Endothelial cell of umbilical vein (primary cell): Measurements from ENCODE around the gene SKAP1. TPM values are rescaled to one million over a fixed set of nuclear protein-coding genes. Genes with fewer than 3 reads are reported as not detected.

ENCODE experiments used
- BruUV-seq: library from RNA; stranded (reverse); fragments of 400-500 nt; replicated peaks from 2 replicates; lab custom pipeline; 2021; lab: Mats Ljungman, UMichigan
- CTCF ChIA-PET: fragments of 300-600, 350-600 bp; sonication (Branson Sonifier 250); formaldehyde crosslinking; loops from one replicate; lab custom pipeline; 2021; ENCODE audit warnings: antibody characterized with exemption, inconsistent platforms; lab: Charles Lee
- POLR2A ChIA-PET: fragments of 300-600, 350-600 bp; sonication (Branson Sonifier 250); formaldehyde crosslinking; loops from one replicate; lab custom pipeline; 2021; ENCODE audit warnings: antibody characterized with exemption, inconsistent platforms; lab: Charles Lee
- DNase-seq: peaks from one replicate; pipeline ENCODE4 v3.0.0-alpha.2; 2011; ENCODE audit warnings: low read depth, low spot score
- FAIRE-seq: peaks from 2 replicates; lab custom pipeline; 2011; peaks lifted over from hg19 to GRCh38; lab: Jason Lieb, UNC
- H2AFZ ChIP-seq: 2 replicates; pipeline ENCODE4 v1.6.0; 2012; ENCODE audit warnings: low read depth, low read length, control low read depth, inconsistent platforms
- H3K27ac ChIP-seq: 2 replicates; pipeline ENCODE4 v1.5.1; 2011; ENCODE audit warnings: low read depth, mild to moderate bottlenecking, control low read depth, low read length, moderate library complexity; ENCODE audit not compliant: insufficient read depth
- H3K27me3 ChIP-seq, 2 experiments: 2 replicates each; pipeline versions ENCODE4 v1.6.0 to v1.6.1; 2011; ENCODE audit warnings: low read length in 2 of 2, mixed read lengths in 1 of 2; ENCODE audit not compliant: control insufficient read depth in 2 of 2, insufficient read depth in 2 of 2
- H3K36me3 ChIP-seq, 2 experiments: 2 replicates in 1 of 2; 3 replicates in 1 of 2; pipeline ENCODE4 v1.5.1; 2011; ENCODE audit warnings: low read length in 2 of 2, mild to moderate bottlenecking in 1 of 2, moderate library complexity in 1 of 2; ENCODE audit not compliant: control insufficient read depth in 2 of 2, insufficient read depth in 2 of 2; ENCODE audit errors: extremely low read depth in 1 of 2
- H3K4me1 ChIP-seq: 3 replicates; pipeline ENCODE4 v1.5.1; 2011; ENCODE audit warnings: mild to moderate bottlenecking, low read length; ENCODE audit not compliant: control insufficient read depth, insufficient read depth; ENCODE audit errors: extremely low read depth
- H3K4me2 ChIP-seq: 2 replicates; pipeline ENCODE4 v1.6.1; 2011; ENCODE audit warnings: low read length, control low read depth, mixed read lengths; ENCODE audit not compliant: insufficient read depth
- H3K4me3 ChIP-seq, 3 experiments: fragments of 200-600 bp in 1 of 3; sonication (generic), shearing (Covaris generic) in 1 of 3; replicated peaks in 1 of 3; 2 replicates each; pipeline ENCODE4 v1.5.1; 2011 to 2016; ENCODE audit warnings: control low read depth in 3 of 3, low read length in 3 of 3, mild to moderate bottlenecking in 2 of 3, inconsistent platforms in 1 of 3, low read depth in 1 of 3, moderate library complexity in 1 of 3; ENCODE audit not compliant: insufficient read depth in 1 of 3
- H3K79me2 ChIP-seq: 2 replicates; pipeline ENCODE4 v1.6.0; 2012; ENCODE audit warnings: low read length, inconsistent platforms; ENCODE audit not compliant: control insufficient read depth, insufficient read depth
- H3K9ac ChIP-seq: replicated peaks from 2 replicates; pipeline ENCODE3; 2011; ENCODE audit warnings: low read length, control low read depth; ENCODE audit not compliant: insufficient read depth; ENCODE audit errors: extremely low read depth
- H3K9me1 ChIP-seq: replicated peaks from 3 replicates; pipeline ENCODE4 v1.6.0; 2011; ENCODE audit warnings: mild to moderate bottlenecking, low read length; ENCODE audit not compliant: control insufficient read depth, insufficient read depth; ENCODE audit errors: extremely low read depth
- H3K9me3 ChIP-seq: replicated peaks from 2 replicates; pipeline ENCODE4 v1.5.1; 2012; ENCODE audit warnings: low read length, inconsistent platforms; ENCODE audit not compliant: control insufficient read depth, insufficient read depth
- H4K20me1 ChIP-seq: replicated peaks from 2 replicates; pipeline ENCODE3; 2011; ENCODE audit warnings: mild to moderate bottlenecking, low read length; ENCODE audit not compliant: control insufficient read depth, insufficient read depth; ENCODE audit errors: extremely low read depth
- CTCF ChIP-seq, 2 donors: IDR thresholded peaks; 1 replicate in 1 of 2; 2 replicates in 1 of 2; pipeline ENCODE4 v1.5.1; 2011; ENCODE audit warnings: low read length in 2 of 2, mild to moderate bottlenecking in 2 of 2, moderate library complexity in 2 of 2, control low read depth in 1 of 2, inconsistent platforms in 1 of 2, low read depth in 1 of 2; ENCODE audit not compliant: insufficient read depth in 1 of 2; ENCODE audit errors: extremely low read depth in 1 of 2
- EZH2 ChIP-seq: IDR thresholded peaks from 2 replicates; pipeline ENCODE4 v1.6.1; 2012; ENCODE audit warnings: borderline replicate concordance, low read depth, mild to moderate bottlenecking, moderate library complexity, low read length, inconsistent platforms; ENCODE audit not compliant: severe bottlenecking
- FOS ChIP-seq: IDR thresholded peaks from 2 replicates; pipeline ENCODE4 v1.6.1; 2011; ENCODE audit warnings: mild to moderate bottlenecking, low read length, moderate library complexity, borderline replicate concordance; ENCODE audit not compliant: insufficient read depth
- GATA2 ChIP-seq: IDR thresholded peaks from 2 replicates; pipeline ENCODE4 v1.7.0; 2011; ENCODE audit warnings: low read depth, mild to moderate bottlenecking, moderate library complexity, mixed read lengths, low read length; ENCODE audit not compliant: insufficient read length, insufficient read depth
- JUN ChIP-seq: IDR thresholded peaks from 2 replicates; pipeline ENCODE4 v1.6.1; 2011; ENCODE audit warnings: borderline replicate concordance, low read depth; ENCODE audit not compliant: insufficient read length, insufficient read depth
- MAX ChIP-seq: IDR thresholded peaks from 2 replicates; pipeline ENCODE4 v1.6.1; 2011; ENCODE audit not compliant: insufficient read depth, insufficient read length
- MYC ChIP-seq: IDR thresholded peaks from one replicate; pipeline ENCODE4 v1.6.1; 2011; ENCODE audit warnings: mild to moderate bottlenecking, low read depth, low read length
- POLR2A ChIP-seq: IDR thresholded peaks from 2 replicates; pipeline ENCODE4 v1.6.1; 2012; ENCODE audit warnings: low read depth, mild to moderate bottlenecking, control low read depth, low read length
- POLR2AphosphoS5 ChIP-seq: IDR thresholded peaks from 2 replicates; pipeline ENCODE4 v1.6.1; 2012; ENCODE audit warnings: low read depth, mild to moderate bottlenecking, control low read depth, low read length, moderate library complexity; ENCODE audit not compliant: insufficient read depth
- dilution Hi-C: fragments of 300-500 bp; cut with MboI; formaldehyde crosslinking; loops from one replicate; pipeline ENCODE4 v1.15.0; 2019; ENCODE audit warnings: low sequenced_read_pairs; ENCODE audit not compliant: extremely low pct_ligation_motif_present
- intact Hi-C: fragments of 100-400 bp; cut with micrococcal nuclease; formaldehyde crosslinking; loops from one replicate; pipeline ENCODE4 v1.10.0; 2022
- polyA plus RNA-seq, 4 experiments: library from polyadenylated mRNA; depleted of rRNA in 3 of 4; stranded (reverse) in 3 of 4; unstranded in 1 of 4; fragments of >200 nt; gene quantifications; 2 replicates each; pipeline versions ENCODE4 v1.2.1 to v1.2.3, GENCODE V29; 2011 to 2012; ENCODE audit warnings: missing spikeins in 1 of 4
- total RNA-seq: library from RNA; stranded (reverse); gene quantifications from 2 replicates; pipeline ENCODE4 v1.2.3, GENCODE V29; 2021

The SKAP1 gene
- total and polyA plus RNA-seq, 2 donors (not counting 3 experiments of a cell fraction or from before 2014, with no cell fraction given), result 0.75 TPM; not detected in 1

- no peaks in the 10 kb centered on the region for H3K79me2 ChIP-seq
- peaks cover 2% of the 10 kb centered on the region for H3K4me1 ChIP-seq
- TF ChIP-seq EZH2, result no peak
- no peak for TF ChIP-seq GATA2
- TF ChIP-seq MYC, result no peak
- TF ChIP-seq CTCF (IDR thresholded peaks at IDR 0.05; ENCODE audit: extremely low read depth in 1 of 2, insufficient read depth in 1 of 2, low read depth in 1 of 2, low read length in 2 of 2), result no peak
- TF ChIP-seq JUN, result no peak
- TF ChIP-seq FOS, result no peak
- no peak for TF ChIP-seq POLR2AphosphoS5
- TF ChIP-seq MAX, result no peak
- TF ChIP-seq POLR2A, result no peak
- H3K9me3 ChIP-seq, result no peaks in the 10 kb centered on the region
- BruUV-seq, result no TSS peak
- FAIRE-seq, result no peak
- no peak overlapping the region for H2AFZ ChIP-seq
- no peak for DNase-seq
- H3K4me2 ChIP-seq, result no peak overlapping the region
- CTCF ChIA-PET, result interaction anchor here (1.7 kb wide), 1 partner anchor 160 kb away, joined by 4 read pairs; no protein-coding TSS in a partner anchor
- dilution Hi-C loops, result no loop called here
- no peak overlapping the region for H3K4me3 ChIP-seq
- POLR2A ChIA-PET, result no interaction called here
- no peaks in the 10 kb centered on the region for H3K36me3 ChIP-seq
- no peaks in the 10 kb centered on the region for H3K9me1 ChIP-seq
- H3K27me3 ChIP-seq, result peaks cover 3 to 15% of the 10 kb centered on the region in 2 experiments
- no peaks in the 10 kb centered on the region for H4K20me1 ChIP-seq
- intact Hi-C loops, result no loop called here
- no peak overlapping the region for H3K9ac ChIP-seq
- H3K27ac ChIP-seq, result no peak overlapping the region
These were observed 254.1 kb downstream of the SKAP1 start for GRCh38 chr17:48175692-48176470.
